ENCODE data around the gene PSD2. TPM values are rescaled to one million over a fixed set of nuclear protein-coding genes. Genes with fewer than 3 reads are reported as not detected.
A peak's percentile ranks its signal among the peaks of the same experiment; 100 is the strongest.

Gene PSD2
- total RNA-seq, 5 donors from 2014 or later (not counting 1 experiment from before 2014, with no cell fraction given): 0.07 to 0.15 (median 0.09) TPM; not detected in 2

GRCh38 chr5:139872052-139872766 is 76.6 kb downstream of the PSD2 start:
- Histone ChIP-seq H3K9me3 (no peaks in the 10 kb centered on the region), H3K4me1 (ENCODE audit: control insufficient read depth in 1 of 2, extremely low read depth in 1 of 2, insufficient read depth in 2 of 2, low read length in 2 of 2) (peaks cover 0 to 3% of the 10 kb centered on the region in 2 experiments), H3K36me3 (ENCODE audit: control insufficient read depth in 2 of 2, extremely low read depth in 1 of 2, insufficient read depth in 1 of 2, low read length in 1 of 2) (no peaks in the 10 kb centered on the region), H3K27ac (ENCODE audit: low read length) (no peak overlapping the region), H3K4me3 (ENCODE audit: control insufficient read depth in 1 of 2, extremely low read depth in 1 of 2, low read length in 1 of 2) (no peak overlapping the region), H3K27me3 (replicated peaks in 1 of 2; ENCODE audit: control insufficient read depth in 2 of 2, extremely low read depth in 1 of 2, insufficient read depth in 2 of 2, low read length in 1 of 2) (peaks cover 0 to 57% of the 10 kb centered on the region in 2 experiments)
- Mint-ChIP-seq H3K27me3 (peaks cover 17 to 26% of the 10 kb centered on the region in 2 donors), H3K27ac (no peak overlapping the region), H3K9me3 (peaks cover 0 to 4% (median 3%) of the 10 kb centered on the region in 3 donors), H3K4me3 (no peak overlapping the region), H3K4me1 (peaks cover 0 to 5% (median 2%) of the 10 kb centered on the region in 3 donors), H3K36me3 (no peaks in the 10 kb centered on the region)
- ChIA-PET POLR2A (no interaction called here), CTCF (interaction anchor here in 1 of 2 donors (0.6 kb wide), 2 partner anchors 35 to 76 kb away, joined by 3 to 4 read pairs; no protein-coding TSS in a partner anchor)
- no peak for ATAC-seq (replicated peaks in 1 of 4)
- DNase-seq: no peak
- 62% methylated on average over 6 of the region's 9 CpGs for WGBS (ENCODE audit: insufficient coverage)

DNA sequence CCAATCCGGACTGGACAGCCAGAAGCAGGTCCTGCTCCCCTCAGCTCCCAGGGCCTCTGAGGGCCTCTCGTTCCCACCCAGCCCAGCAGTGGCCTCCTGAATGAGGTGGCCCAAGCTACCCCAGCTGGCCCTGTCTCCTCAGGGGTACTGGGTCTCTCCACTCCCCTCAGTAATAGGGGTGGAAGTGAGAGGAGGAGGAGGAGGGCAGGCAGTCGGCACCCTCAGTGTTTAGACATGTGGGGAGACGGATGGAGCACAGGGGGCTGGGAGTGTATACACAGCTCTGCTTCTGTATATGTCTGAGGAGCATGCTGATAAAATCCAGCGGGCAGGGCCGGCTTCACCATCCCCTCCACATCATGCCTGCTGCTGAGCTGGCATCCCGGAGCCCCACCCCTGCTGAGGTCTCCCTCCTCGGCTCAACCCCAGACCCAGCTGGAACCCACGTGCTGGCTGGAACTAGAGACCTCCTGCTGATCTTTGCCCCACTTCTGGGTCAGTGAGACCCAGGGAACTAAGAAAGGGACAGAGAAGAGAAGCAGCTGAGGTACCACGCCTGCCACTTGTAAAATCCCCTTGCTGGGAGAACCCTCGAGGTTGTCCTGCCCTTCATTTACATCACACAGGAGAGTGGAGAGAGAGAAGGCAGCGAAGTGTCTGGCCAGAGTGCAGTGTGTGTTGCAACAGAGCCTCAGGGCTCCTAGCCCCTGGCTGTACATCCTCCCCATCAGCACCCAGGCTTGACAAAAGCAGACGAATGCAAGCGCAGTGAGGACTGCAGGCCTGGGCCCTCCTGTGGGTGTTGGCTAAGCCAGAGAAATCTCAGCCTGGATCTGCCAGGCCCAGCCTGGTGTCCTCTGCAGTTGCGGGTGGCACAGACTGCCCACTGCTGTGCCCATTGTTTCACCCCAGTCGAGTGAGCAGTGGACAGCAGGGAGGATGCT is 77.5 kb downstream of the PSD2 start:
- peaks cover 0 to 4% (median 3%) of the 10 kb centered on the region in 3 donors for H3K9me3 Mint-ChIP-seq
- CTCF ChIA-PET: no interaction called here
- no peak for DNase-seq
- WGBS (ENCODE audit: insufficient coverage): 72% methylated on average over 8 of the region's 16 CpGs
- no peak overlapping the region for H3K27ac Mint-ChIP-seq
- H3K4me1 ChIP-seq (ENCODE audit: control insufficient read depth in 1 of 2, extremely low read depth in 1 of 2, insufficient read depth in 2 of 2, low read length in 2 of 2): peaks cover 0 to 3% of the 10 kb centered on the region in 2 experiments
- H3K27ac ChIP-seq (ENCODE audit: low read length): no peak overlapping the region
- no peak overlapping the region for H3K4me3 Mint-ChIP-seq
- no peaks in the 10 kb centered on the region for H3K36me3 Mint-ChIP-seq
- H3K36me3 ChIP-seq (ENCODE audit: control insufficient read depth in 2 of 2, extremely low read depth in 1 of 2, insufficient read depth in 1 of 2, low read length in 1 of 2): no peaks in the 10 kb centered on the region
- no peak for ATAC-seq (replicated peaks in 1 of 4)
- no peaks in the 10 kb centered on the region for H3K9me3 ChIP-seq
- peaks cover 16 to 25% of the 10 kb centered on the region in 2 donors for H3K27me3 Mint-ChIP-seq
- POLR2A ChIA-PET: no interaction called here
- no peak overlapping the region for H3K4me3 ChIP-seq (ENCODE audit: control insufficient read depth in 1 of 2, extremely low read depth in 1 of 2, low read length in 1 of 2)
- H3K27me3 ChIP-seq (replicated peaks in 1 of 2; ENCODE audit: control insufficient read depth in 2 of 2, extremely low read depth in 1 of 2, insufficient read depth in 2 of 2, low read length in 1 of 2): peaks cover 0 to 64% of the 10 kb centered on the region in 2 experiments
- peaks cover 0 to 5% (median 2%) of the 10 kb centered on the region in 3 donors for H3K4me1 Mint-ChIP-seq

GRCh38 chr5:139875957-139876356 is 80.3 kb downstream of the PSD2 start:
- Mint-ChIP-seq H3K4me3 (no peak overlapping the region), H3K27me3 (peaks cover 11 to 22% of the 10 kb centered on the region in 2 donors), H3K9me3 (peaks cover 0 to 4% (median 3%) of the 10 kb centered on the region in 3 donors), H3K36me3 (no peaks in the 10 kb centered on the region), H3K27ac (no peak overlapping the region), H3K4me1 (peaks cover 0 to 5% (median 2%) of the 10 kb centered on the region in 3 donors)
- Histone ChIP-seq H3K4me1 (ENCODE audit: control insufficient read depth in 1 of 2, extremely low read depth in 1 of 2, insufficient read depth in 2 of 2, low read length in 2 of 2) (peaks cover 0 to 3% of the 10 kb centered on the region in 2 experiments), H3K27ac (ENCODE audit: low read length) (no peak overlapping the region), H3K36me3 (ENCODE audit: control insufficient read depth in 2 of 2, extremely low read depth in 1 of 2, insufficient read depth in 1 of 2, low read length in 1 of 2) (no peaks in the 10 kb centered on the region), H3K9me3 (no peaks in the 10 kb centered on the region), H3K4me3 (ENCODE audit: control insufficient read depth in 1 of 2, extremely low read depth in 1 of 2, low read length in 1 of 2) (no peak overlapping the region), H3K27me3 (replicated peaks in 1 of 2; ENCODE audit: control insufficient read depth in 2 of 2, extremely low read depth in 1 of 2, insufficient read depth in 2 of 2, low read length in 1 of 2) (peaks cover 0 to 48% of the 10 kb centered on the region in 2 experiments)
- CTCF ChIA-PET: no interaction called here
- DNase-seq (no peak), ATAC-seq (replicated peaks in 1 of 4) (no peak)
- 100% methylated on average over 1 of the region's 2 CpGs for whole genome bisulfite sequencing (ENCODE audit: insufficient coverage)
- POLR2A ChIA-PET: no interaction called here

GRCh38 chr5:139877129-139877597 is 81.6 kb downstream of the PSD2 start:
- POLR2A ChIA-PET: no interaction called here
- H3K4me3 ChIP-seq (ENCODE audit: control insufficient read depth in 1 of 2, extremely low read depth in 1 of 2, low read length in 1 of 2): no peak overlapping the region

GRCh38 chr5:139878093-139878492 is 82.5 kb downstream of the PSD2 start:
- peaks cover 10 to 17% of the 10 kb centered on the region in 2 donors for H3K27me3 Mint-ChIP-seq
- peaks cover 0 to 5% (median 2%) of the 10 kb centered on the region in 3 donors for H3K4me1 Mint-ChIP-seq

More at GRCh38 chr5:139877129-139877597, 81.6 kb downstream of the PSD2 start:
- Histone ChIP-seq H3K27ac (ENCODE audit: low read length) (no peak overlapping the region), H3K36me3 (ENCODE audit: control insufficient read depth in 2 of 2, extremely low read depth in 1 of 2, insufficient read depth in 1 of 2, low read length in 1 of 2) (no peaks in the 10 kb centered on the region), H3K9me3 (no peaks in the 10 kb centered on the region), H3K27me3 (replicated peaks in 1 of 2; ENCODE audit: control insufficient read depth in 2 of 2, extremely low read depth in 1 of 2, insufficient read depth in 2 of 2, low read length in 1 of 2) (peaks cover 0 to 40% of the 10 kb centered on the region in 2 experiments), H3K4me1 (ENCODE audit: control insufficient read depth in 1 of 2, extremely low read depth in 1 of 2, insufficient read depth in 2 of 2, low read length in 2 of 2) (peaks cover 0 to 3% of the 10 kb centered on the region in 2 experiments)
- DNase-seq (no peak), ATAC-seq (replicated peaks in 1 of 4) (peak in 1 of 4 experiments; percentile 35)
- 57% methylated on average over 5 of the region's 6 CpGs for WGBS (ENCODE audit: insufficient coverage)
- Mint-ChIP-seq H3K4me1 (peaks cover 0 to 5% (median 2%) of the 10 kb centered on the region in 3 donors), H3K27me3 (peaks cover 11 to 18% of the 10 kb centered on the region in 2 donors), H3K27ac (peak overlapping the region in 1 of 2 donors; percentile 17), H3K36me3 (no peaks in the 10 kb centered on the region), H3K4me3 (no peak overlapping the region), H3K9me3 (peaks cover 0 to 4% (median 3%) of the 10 kb centered on the region in 3 donors)
- CTCF ChIA-PET: interaction anchor here in 1 of 2 donors (0.6 kb wide), 1 partner anchor 10 kb away, joined by 3 read pairs; no protein-coding TSS in a partner anchor

More at GRCh38 chr5:139878093-139878492, 82.5 kb downstream of the PSD2 start:
- Histone ChIP-seq H3K4me3 (ENCODE audit: control insufficient read depth in 1 of 2, extremely low read depth in 1 of 2, low read length in 1 of 2) (no peak overlapping the region), H3K27me3 (replicated peaks in 1 of 2; ENCODE audit: control insufficient read depth in 2 of 2, extremely low read depth in 1 of 2, insufficient read depth in 2 of 2, low read length in 1 of 2) (peaks cover 0 to 41% of the 10 kb centered on the region in 2 experiments), H3K4me1 (ENCODE audit: control insufficient read depth in 1 of 2, extremely low read depth in 1 of 2, insufficient read depth in 2 of 2, low read length in 2 of 2) (peaks cover 0 to 3% of the 10 kb centered on the region in 2 experiments), H3K9me3 (no peaks in the 10 kb centered on the region), H3K27ac (ENCODE audit: low read length) (no peak overlapping the region), H3K36me3 (ENCODE audit: control insufficient read depth in 2 of 2, extremely low read depth in 1 of 2, insufficient read depth in 1 of 2, low read length in 1 of 2) (no peaks in the 10 kb centered on the region)
- ChIA-PET POLR2A (no interaction called here), CTCF (no interaction called here)
- ATAC-seq (replicated peaks in 1 of 4) (no peak), DNase-seq (no peak)
- Mint-ChIP-seq H3K9me3 (peaks cover 0 to 4% (median 3%) of the 10 kb centered on the region in 3 donors), H3K4me3 (no peak overlapping the region), H3K27ac (no peak overlapping the region), H3K36me3 (no peaks in the 10 kb centered on the region)
- 77% methylated on average over 2 of the region's 3 CpGs for WGBS (ENCODE audit: insufficient coverage)
